Putamen (tissue), 1 donor: ENCODE results near the gene TAS1R3.

Source experiments
- DNase-seq: peaks from one replicate; pipeline ENCODE4 v3.0.0-alpha.2; 2016; ENCODE audit warnings: low spot score

The TAS1R3 gene

GRCh38 chr1:1295154-1295923 lies 35.7 kb upstream of the TAS1R3 start:
- no peak for DNase-seq

GRCh38 chr1:1296070-1297061 lies 34.7 kb upstream of the TAS1R3 start:
- no peak for DNase-seq

GRCh38 chr1:1297802-1298424 lies 33.2 kb upstream of the TAS1R3 start:
- no peak for DNase-seq

- DNase-seq: peak; percentile 95
Measured at GRCh38 chr1:1298861-1299685, 32.0 kb upstream of the TAS1R3 start.

GRCh38 chr1:1299686-1300351 lies 31.3 kb upstream of the TAS1R3 start:
- DNase-seq: no peak

- DNase-seq: no peak
Measured at GRCh38 chr1:1300352-1300739, 30.7 kb upstream of the TAS1R3 start.

GRCh38 chr1:1302006-1302430 lies 29.1 kb upstream of the TAS1R3 start:
- no peak for DNase-seq

- no peak for DNase-seq
Measured at GRCh38 chr1:1302951-1303509, 28.1 kb upstream of the TAS1R3 start.

GRCh38 chr1:1303736-1304135 lies 27.3 kb upstream of the TAS1R3 start:
- no peak for DNase-seq

GRCh38 chr1:1304331-1305299 lies 26.5 kb upstream of the TAS1R3 start:
- DNase-seq: peak; percentile 94

GRCh38 chr1:1305300-1306069 lies 25.6 kb upstream of the TAS1R3 start:
- peak; percentile 55 for DNase-seq

- no peak for DNase-seq
Measured at GRCh38 chr1:1306070-1306660, 24.9 kb upstream of the TAS1R3 start.

GRCh38 chr1:1306661-1307260 lies 24.3 kb upstream of the TAS1R3 start:
- DNase-seq: no peak

GRCh38 chr1:1307261-1307922 lies 23.7 kb upstream of the TAS1R3 start:
- no peak for DNase-seq

- DNase-seq: peak; percentile 91
Measured at GRCh38 chr1:1307923-1308755, 22.9 kb upstream of the TAS1R3 start, which contains the start of the genes ACAP3 and PUSL1. Gene ACAP3, minus strand, starts transcription at chr1:1307930. Its CDS starts 115 bp downstream, at chr1:1307815. Gene PUSL1, plus strand, starts transcription at chr1:1308597. Its CDS starts 47 bp downstream, at chr1:1308644.

- DNase-seq: no peak
Measured at GRCh38 chr1:1308756-1309250, 22.3 kb upstream of the TAS1R3 start.
